GM19463 (cell line): Measurements from ENCODE around the gene RAB14.

ENCODE experiments used
- ATAC-seq: cut with Tn5 transposase; IDR thresholded peaks from one replicate; pipeline ENCODE4 v1.9.1; 2021; ENCODE audit warnings: mild to moderate bottlenecking, moderate library complexity; ENCODE audit not compliant: unreplicated experiment

The RAB14 gene

GRCh38 chr9:121220996-121221663, 19.5 kb upstream of the RAB14 start:
- ATAC-seq: no peak

DNA sequence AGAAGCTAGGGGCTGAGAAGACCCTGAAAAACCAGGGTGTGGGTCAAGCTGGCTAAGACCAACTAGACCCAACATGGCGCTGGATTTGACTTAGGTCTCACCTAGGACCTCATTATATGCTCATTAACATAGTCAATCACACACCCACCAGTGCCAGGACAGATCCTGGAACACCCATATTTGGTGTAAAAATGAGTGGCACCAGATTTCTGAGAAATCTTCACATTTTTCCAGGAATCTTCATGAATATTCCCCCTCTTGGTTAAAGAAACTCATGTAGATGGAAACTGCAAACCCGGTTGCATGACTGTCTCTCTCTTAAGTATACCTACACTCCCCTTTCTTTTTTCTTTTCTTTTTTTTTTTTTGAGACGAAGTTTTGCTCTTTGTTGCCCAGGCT, 17.9 kb upstream of the RAB14 start:
- ATAC-seq: no peak

DNA sequence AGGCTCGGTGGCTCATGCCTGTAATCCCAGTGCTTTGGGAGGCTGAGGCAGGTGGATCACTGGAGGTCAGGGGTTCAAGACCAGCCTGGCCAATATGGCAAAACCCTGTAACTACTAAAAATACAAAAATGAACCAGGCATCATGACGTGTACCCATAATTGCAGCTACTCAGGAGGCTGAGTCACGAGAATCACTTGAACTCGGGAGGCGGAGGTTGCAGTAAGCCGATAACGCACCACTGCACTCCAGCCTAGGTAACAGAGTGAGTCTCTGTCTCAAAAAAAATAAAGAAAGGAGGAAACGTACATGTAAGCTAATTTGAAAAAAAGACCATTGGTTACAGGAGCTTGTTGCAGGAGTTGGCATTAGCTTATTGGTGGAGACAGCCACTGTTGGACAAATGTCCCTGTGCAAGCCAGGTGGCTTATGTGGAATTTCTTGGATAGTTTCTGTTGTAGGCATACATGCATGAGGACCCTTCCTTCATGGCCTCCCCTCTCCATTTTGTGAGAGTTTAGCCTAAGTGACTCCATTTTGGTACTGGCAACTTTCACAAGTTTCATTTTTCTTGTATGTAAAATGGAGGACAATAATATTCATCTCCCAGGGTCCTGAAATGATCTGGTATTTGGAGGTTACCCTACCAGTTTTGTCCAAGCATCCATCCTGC, 16.8 kb upstream of the RAB14 start:
- ATAC-seq: no peak

DNA sequence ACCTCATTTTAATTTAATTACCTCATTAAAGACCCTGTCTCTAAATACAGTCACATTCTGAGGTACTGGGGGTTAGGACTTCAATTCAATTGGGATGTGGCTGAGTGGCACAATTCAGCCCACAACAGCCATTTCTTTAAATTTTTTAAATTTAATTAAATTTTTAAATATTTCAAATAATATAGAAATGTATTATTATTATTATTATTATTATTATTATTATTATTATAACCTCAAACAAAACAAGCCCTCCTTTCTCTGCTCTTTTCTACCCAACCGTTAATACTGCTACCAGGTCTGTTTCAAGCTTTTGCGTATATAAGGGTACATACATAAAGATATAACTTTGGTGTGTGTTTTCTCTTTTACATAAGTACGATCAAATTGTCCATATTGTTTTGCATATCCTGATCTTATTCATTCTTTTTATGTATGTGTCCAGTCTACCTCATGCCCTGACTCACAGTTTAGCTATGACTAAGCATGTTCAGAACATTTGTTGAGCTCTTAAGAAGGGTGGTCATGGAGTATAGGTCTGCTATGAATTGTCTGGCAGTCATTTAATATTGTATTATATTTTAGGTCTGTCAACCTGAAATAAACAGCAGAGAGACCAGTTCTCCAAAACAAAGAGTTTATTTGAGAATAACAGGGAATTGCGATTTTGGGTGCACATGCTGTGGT, 16.1 kb upstream of the RAB14 start:
- ATAC-seq: peak; percentile 80

DNA sequence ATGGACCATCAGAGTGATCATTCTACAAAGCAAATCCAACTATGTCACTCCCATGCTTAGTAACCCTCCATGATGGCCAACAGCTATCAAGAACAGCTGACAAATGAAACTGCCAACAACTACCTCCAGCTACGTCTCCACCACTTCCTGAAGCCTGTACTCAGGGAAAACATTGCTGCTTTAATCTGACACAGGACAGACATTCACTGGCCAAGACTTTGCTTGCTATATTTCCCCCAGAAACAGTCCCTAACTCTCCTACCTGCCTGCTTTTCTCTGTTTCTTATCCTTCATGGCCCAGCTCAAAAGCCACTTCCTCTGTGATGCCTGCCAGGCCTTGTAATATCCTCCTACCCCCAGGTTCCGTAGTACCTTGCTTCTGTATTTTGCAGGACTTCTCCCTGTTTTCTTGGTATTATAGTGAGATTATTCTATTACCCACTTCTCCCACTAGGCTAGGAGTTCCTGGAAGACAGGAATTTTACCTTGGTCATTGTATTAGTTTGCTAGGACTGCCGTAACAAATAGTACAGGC, 14.7 kb upstream of the RAB14 start:
- no peak for ATAC-seq

DNA sequence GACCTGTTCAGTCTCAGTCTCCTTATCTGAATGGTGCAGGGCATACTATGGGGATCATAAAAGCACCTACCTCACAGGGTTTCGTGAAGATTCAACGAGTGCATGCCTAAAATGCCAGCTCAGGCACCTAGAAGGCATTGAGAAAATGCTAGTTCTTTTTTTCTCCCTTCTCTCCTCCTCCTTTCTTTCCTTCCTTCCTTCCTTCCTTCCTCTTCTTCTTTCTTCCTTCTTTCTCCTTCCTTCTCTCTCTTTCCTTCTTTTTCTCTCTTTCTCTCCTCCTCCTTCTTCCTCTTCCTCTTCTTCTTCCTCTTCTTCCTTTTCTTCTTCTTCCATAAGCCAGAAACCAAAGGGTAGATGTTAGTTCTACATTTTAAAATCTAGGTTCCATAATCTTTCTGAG, 12.3 kb upstream of the RAB14 start:
- ATAC-seq: no peak

- no peak for ATAC-seq
Measured at GRCh38 chr9:121213136-121213806, 11.6 kb upstream of the RAB14 start.

DNA sequence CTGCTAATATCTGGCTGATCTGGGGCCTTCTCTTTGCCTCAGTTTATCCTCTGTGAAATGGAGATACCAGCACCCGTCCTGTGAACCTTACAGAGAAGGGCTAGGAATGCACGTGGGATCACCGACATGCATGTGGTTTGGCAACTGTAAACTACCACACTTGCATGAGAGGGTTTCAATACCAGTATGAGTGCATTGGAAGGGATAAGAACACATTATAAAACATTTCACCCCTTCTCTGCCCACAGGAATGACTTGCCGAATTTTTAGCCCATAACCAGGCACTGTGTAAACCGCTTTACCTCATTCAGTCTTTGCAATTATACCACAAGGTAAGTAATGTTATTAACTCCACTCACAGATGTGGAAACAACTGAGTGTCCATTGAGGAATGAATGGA, 8.9 kb upstream of the RAB14 start:
- no peak for ATAC-seq

- ATAC-seq: peak; percentile 82
Measured at GRCh38 chr9:121207371-121207940, 5.8 kb upstream of the RAB14 start.

DNA sequence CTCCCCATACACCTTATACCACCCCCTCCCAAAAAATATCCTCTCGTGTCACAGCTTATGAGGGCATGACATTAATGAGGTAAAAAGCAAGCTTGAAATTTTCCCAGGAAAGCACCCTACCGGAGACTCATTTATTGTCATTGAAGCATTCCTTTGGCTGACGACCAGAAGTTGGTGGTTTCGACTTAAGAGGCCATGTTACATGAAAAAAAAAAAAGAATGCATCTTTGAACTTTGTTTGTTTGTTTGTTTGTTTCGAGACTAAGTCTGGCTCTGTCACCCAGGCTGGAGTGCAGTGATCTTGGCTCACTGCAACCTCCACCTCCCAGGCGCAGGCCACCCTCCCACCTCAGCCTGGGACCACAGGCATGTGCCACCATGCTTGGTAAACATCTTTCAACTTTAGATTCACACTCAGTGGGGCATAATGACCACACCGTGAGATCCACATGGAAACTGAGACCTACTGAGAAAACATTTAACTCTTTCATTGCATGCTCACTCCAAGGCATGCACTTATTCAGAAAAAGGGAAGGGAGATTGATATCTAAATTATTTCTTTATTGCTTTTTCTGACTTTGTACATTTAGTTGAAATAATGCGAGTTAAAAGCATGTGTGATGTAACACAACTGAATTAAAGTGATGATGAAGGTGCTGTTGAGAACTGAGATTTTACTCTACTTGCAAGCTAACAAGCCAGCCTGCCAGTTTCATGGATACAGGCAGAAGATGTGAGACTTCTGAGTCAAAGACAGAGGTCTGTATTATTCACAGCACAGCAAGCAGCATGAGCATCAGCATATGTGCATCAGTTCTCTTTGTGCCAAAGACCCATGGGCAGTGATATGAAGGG, 5.1 kb upstream of the RAB14 start:
- peak; percentile 40 for ATAC-seq

- no peak for ATAC-seq
Measured at GRCh38 chr9:121204611-121205010, 2.9 kb upstream of the RAB14 start.

DNA sequence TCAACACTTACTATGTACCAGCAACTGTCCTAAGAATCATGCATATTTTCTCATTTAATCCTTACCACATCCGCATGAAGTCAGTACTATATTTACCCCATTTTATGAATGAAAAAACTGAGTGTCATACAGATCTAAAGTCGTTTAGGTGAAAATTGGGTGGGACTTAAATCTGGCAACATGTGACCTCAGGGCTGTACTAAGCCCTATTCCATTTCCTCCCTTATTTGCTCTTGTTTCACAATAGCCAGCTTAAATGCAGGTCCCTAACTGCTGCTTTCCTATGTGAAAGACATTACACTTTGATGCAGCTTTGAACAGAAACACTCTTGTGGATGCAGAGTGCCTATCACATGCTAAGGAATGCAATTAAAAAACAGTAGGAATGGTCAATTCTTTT, 2.5 kb upstream of the RAB14 start:
- ATAC-seq: no peak

DNA sequence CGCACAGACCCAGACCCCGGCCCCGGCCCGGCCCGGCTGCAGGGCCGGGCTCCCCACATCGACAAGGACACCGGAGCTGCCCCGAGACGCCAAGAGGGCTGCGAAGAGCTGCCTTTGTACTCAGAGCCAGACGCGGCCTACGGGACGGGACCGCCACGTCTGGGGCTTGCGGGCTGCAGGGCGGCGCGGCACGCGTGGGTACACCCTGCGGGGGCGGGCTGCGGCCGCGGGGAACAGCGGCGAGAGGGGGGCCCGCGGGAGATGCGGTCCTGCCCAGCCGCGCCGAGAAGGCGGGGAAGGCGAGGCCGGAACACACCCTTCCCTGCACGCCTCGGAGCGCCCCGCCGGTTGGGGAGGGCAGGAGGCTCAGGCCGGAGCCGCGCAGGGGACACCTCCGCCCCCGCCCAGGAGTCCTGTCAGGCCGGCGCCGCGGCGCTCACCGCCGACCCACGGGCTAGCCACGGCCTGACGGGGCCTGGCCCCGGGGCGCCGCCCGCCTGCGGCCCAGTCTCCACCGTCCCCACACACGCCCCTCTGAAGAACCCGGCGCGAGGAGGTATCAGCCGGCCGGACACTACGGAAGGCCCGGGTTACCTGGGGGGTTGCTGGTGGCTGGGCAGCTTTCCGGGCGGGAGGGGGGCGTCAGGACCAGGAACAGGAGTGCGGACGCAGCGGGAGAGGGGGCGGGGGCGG, 478 bp downstream of the RAB14 start:
- peak; percentile 13 for ATAC-seq

- no peak for ATAC-seq
Measured at GRCh38 chr9:121200356-121200755, 1.3 kb downstream of the RAB14 start.

DNA sequence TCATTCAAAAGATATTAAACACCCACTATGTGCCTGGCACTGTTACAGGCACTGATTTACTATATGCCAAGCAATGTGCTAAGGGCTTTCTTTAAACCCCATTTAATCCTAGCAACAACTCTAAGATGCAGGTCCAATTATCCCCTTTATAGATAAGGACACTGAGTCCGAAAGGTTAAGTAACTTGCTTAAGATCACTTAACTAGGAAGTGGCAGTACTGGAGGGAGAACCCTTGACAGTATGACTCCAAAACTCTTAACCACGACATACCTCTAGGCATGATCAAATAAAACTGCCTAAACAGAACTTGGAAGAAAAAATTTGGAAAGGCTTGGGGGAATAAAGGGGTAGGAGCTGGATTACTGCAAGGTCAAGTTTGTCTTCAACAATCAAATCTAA, 1.7 kb downstream of the RAB14 start:
- ATAC-seq: no peak

DNA sequence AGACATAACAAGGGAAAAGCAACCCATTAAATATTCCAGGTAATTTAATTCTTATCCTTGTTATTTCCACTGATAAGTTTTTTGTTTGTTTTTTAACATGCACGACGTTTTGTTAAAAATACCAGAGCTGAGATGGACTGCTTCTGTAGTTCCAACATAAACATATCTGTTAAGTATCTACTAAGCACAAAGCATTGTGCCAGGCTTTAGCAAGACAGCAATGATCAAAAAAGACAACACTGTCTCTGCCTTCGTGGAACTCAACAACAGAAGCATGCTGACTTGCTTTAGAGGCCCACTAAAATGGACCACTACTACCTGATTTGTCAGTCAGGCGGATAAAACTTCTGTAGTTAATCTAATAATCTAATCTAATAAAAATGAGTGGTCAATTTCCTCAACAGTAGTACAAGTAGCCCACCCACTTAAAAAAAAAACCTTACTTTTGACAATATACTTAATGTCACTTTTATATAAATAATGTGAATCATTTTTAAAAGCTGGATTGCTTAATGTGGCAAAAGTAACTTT, 3.1 kb downstream of the RAB14 start:
- ATAC-seq: no peak

DNA sequence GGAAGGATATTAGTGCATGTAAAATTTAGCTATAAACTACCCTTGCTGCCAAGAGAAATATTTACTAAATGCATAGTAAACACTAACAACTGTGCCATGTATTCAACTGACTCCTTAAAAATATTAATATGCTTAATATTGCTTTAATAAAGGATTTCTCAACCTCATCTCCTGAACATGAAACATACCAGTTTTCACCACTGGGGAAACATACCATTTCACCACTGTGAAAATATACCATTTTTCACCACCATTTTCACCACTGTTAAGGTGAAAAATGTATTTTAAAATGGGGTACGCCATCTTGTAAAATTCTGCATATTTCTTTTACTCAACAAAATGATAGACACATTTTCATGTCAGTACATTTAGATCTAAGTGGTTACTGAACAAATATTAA, 4.5 kb downstream of the RAB14 start:
- ATAC-seq: no peak

GRCh38 chr9:121196389-121196788, 5.3 kb downstream of the RAB14 start:
- peak; percentile 54 for ATAC-seq

DNA sequence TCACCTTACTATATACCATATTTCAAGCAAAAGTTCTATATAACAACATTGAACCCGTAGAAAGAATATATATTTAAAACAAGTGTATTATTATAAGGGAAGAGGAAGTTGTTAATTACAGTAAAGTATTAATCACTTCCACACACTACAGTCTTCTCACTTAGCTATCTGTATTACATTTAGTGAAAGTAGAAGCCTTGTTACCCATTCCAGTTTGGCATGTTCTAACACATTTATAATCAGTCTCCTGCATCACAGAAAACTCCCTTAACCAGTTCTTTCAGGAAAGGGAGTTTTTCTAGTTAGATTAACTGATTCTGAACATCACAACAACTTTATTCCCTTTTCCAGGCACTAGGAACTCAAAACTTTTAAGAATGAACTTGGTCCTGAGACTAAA, 6.9 kb downstream of the RAB14 start:
- no peak for ATAC-seq
